ENCODE results near the gene COMTD1.
A peak's percentile ranks its signal among the peaks of the same experiment; 100 is the strongest.

DNA sequence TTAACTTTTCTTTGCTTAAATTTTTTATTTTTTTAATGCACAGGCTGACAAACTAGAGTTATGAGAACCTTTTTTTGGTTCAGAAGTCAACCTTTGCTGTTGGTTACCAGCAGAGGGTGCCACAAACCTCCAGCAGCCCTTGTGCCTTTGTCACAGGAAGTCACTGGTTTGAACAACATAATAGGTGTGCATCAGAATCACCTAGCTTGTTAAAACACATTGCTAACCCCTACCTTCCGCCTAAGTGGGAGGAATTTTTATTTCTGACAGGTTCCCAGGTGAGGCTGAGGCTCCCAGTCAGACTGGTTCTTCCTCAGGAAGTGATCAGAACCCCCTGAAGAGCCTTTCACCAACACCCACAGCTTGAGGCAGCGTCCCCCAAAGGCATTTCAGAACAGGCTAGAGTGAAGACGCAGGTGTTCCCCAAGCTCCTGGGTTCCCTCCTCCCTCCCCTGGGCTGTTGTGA is 47.8 kb downstream of the COMTD1 start:
- TF ChIP-seq POLR2A (IDR thresholded peaks at IDR 0.05; ENCODE audit: extremely low read depth, insufficient read length): no peak
- TF ChIP-seq, protein P1, sequence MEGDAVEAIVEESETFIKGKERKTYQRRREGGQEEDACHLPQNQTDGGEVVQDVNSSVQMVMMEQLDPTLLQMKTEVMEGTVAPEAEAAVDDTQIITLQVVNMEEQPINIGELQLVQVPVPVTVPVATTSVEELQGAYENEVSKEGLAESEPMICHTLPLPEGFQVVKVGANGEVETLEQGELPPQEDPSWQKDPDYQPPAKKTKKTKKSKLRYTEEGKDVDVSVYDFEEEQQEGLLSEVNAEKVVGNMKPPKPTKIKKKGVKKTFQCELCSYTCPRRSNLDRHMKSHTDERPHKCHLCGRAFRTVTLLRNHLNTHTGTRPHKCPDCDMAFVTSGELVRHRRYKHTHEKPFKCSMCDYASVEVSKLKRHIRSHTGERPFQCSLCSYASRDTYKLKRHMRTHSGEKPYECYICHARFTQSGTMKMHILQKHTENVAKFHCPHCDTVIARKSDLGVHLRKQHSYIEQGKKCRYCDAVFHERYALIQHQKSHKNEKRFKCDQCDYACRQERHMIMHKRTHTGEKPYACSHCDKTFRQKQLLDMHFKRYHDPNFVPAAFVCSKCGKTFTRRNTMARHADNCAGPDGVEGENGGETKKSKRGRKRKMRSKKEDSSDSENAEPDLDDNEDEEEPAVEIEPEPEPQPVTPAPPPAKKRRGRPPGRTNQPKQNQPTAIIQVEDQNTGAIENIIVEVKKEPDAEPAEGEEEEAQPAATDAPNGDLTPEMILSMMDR (IDR thresholded peaks at IDR 0.05; ENCODE audit: low read depth, low read length): peak; percentile 95
- TF ChIP-seq, protein P2, sequence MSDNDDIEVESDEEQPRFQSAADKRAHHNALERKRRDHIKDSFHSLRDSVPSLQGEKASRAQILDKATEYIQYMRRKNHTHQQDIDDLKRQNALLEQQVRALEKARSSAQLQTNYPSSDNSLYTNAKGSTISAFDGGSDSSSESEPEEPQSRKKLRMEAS (IDR thresholded peaks at IDR 0.05; ENCODE audit: low read depth, low read length): peak; percentile 19; the same call in 1 of the 2 replicates

Measured in NB4 (cell line).